ENCODE measurements around the gene KICS2.
"Not testable (repeated sequence)": the region's sequence is repeated elsewhere in the genome, so short reads cannot be mapped to it uniquely, and the experiment has no call there.

The KICS2 gene

GRCh38 chr12:64222009-64222765 is at the start of gene KICS2:
Gene KICS2, minus strand, starts transcription at chr12:64222296. Its CDS starts 59 bp downstream, at chr12:64222237.
- FAIRE-seq = no peak

- FAIRE-seq = no peak
These were observed 48.3 kb upstream of the KICS2 start for GRCh38 chr12:64270411-64270810.

- FAIRE-seq = no peak
These were observed 47.1 kb upstream of the KICS2 start for GRCh38 chr12:64269161-64269560.

GRCh38 chr12:64268409-64268808 is 46.3 kb upstream of the KICS2 start:
- no peak for FAIRE-seq

- no peak for FAIRE-seq
These were observed 43.7 kb upstream of the KICS2 start for GRCh38 chr12:64265839-64266238.

GRCh38 chr12:64261813-64262212 is 39.7 kb upstream of the KICS2 start:
- FAIRE-seq = no peak

- FAIRE-seq = no peak
These were observed 36.5 kb upstream of the KICS2 start for GRCh38 chr12:64258576-64258975.

GRCh38 chr12:64256166-64256800 is 34.2 kb upstream of the KICS2 start:
- peak; percentile 91 for FAIRE-seq

GRCh38 chr12:64255249-64255648 is 33.2 kb upstream of the KICS2 start:
- FAIRE-seq = no peak

- no peak for FAIRE-seq
These were observed 31.3 kb upstream of the KICS2 start for GRCh38 chr12:64253356-64253755.

GRCh38 chr12:64252681-64253080 is 30.6 kb upstream of the KICS2 start:
- no peak for FAIRE-seq

- FAIRE-seq = no peak
These were observed 21.7 kb upstream of the KICS2 start for GRCh38 chr12:64243809-64244208.

- no peak for FAIRE-seq
These were observed 18.7 kb upstream of the KICS2 start for GRCh38 chr12:64240781-64241180.

- FAIRE-seq = no peak
These were observed 15.3 kb upstream of the KICS2 start for GRCh38 chr12:64237382-64237781.

- FAIRE-seq = no peak
These were observed 14.5 kb upstream of the KICS2 start for GRCh38 chr12:64236549-64236948.

GRCh38 chr12:64232196-64232595 is 10.1 kb upstream of the KICS2 start:
- FAIRE-seq = no peak

- no peak for FAIRE-seq
These were observed 7.7 kb upstream of the KICS2 start for GRCh38 chr12:64229796-64230195.

- FAIRE-seq = no peak
These were observed 7.1 kb upstream of the KICS2 start for GRCh38 chr12:64229240-64229639.

- no peak for FAIRE-seq
These were observed 3.5 kb upstream of the KICS2 start for GRCh38 chr12:64225626-64226025.

GRCh38 chr12:64221651-64222008 is 466 bp downstream of the KICS2 start:
- FAIRE-seq = no peak

- FAIRE-seq = no peak
These were observed 2.0 kb downstream of the KICS2 start for GRCh38 chr12:64220046-64220445.

GRCh38 chr12:64219145-64219544 is 3.0 kb downstream of the KICS2 start:
- no peak for FAIRE-seq

GRCh38 chr12:64218597-64218996 is 3.5 kb downstream of the KICS2 start:
- no peak for FAIRE-seq

GRCh38 chr12:64217643-64218042 is 4.5 kb downstream of the KICS2 start:
- FAIRE-seq = not testable (repeated sequence)

GRCh38 chr12:64216239-64216638 is 5.9 kb downstream of the KICS2 start:
- FAIRE-seq = no peak
